DND-41 (cell line): ENCODE measurements around the gene RIPOR2.

Experiments used
- EZH2 ChIP-seq: IDR thresholded peaks from 3 replicates; pipeline ENCODE4 v1.6.1; 2012; ENCODE audit warnings: borderline replicate concordance, low read depth, mild to moderate bottlenecking, moderate library complexity, low read length, inconsistent platforms; ENCODE audit not compliant: severe bottlenecking
- TF ChIP-seq, protein P1 (sequence below): IDR thresholded peaks from 2 replicates; pipeline ENCODE4 v1.5.1; 2012; ENCODE audit warnings: borderline replicate concordance, low read length, moderate library complexity, mild to moderate bottlenecking; ENCODE audit not compliant: poor library complexity, severe bottlenecking; ENCODE audit errors: extremely low read depth

- TF ChIP-seq, protein P1, sequence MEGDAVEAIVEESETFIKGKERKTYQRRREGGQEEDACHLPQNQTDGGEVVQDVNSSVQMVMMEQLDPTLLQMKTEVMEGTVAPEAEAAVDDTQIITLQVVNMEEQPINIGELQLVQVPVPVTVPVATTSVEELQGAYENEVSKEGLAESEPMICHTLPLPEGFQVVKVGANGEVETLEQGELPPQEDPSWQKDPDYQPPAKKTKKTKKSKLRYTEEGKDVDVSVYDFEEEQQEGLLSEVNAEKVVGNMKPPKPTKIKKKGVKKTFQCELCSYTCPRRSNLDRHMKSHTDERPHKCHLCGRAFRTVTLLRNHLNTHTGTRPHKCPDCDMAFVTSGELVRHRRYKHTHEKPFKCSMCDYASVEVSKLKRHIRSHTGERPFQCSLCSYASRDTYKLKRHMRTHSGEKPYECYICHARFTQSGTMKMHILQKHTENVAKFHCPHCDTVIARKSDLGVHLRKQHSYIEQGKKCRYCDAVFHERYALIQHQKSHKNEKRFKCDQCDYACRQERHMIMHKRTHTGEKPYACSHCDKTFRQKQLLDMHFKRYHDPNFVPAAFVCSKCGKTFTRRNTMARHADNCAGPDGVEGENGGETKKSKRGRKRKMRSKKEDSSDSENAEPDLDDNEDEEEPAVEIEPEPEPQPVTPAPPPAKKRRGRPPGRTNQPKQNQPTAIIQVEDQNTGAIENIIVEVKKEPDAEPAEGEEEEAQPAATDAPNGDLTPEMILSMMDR: no peak
- no peak for TF ChIP-seq EZH2
Measured at GRCh38 chr6:24798740-24799540, 136.8 kb downstream of the RIPOR2 start, which contains the start of gene ARMH2.
